Testis (tissue), 2 donors: ENCODE measurements around the gene HYAL3.

Experiments
- POLR2A ChIP-seq: fragments of 450-650 bp; IDR thresholded peaks from one replicate; pipeline ENCODE4 v1.6.1; 2017; ENCODE audit warnings: antibody characterized with exemption, mild to moderate bottlenecking, moderate library complexity
- TF ChIP-seq, protein P1 (sequence below), 3 experiments: fragments of 450-650 bp in 2 of 3; fragments of 200-600 bp in 1 of 3; sonication (generic) in 1 of 3; IDR thresholded peaks; one replicate each; pipeline ENCODE4 v1.5.1; 2016 to 2019; ENCODE audit warnings: antibody characterized with exemption in 3 of 3, mild to moderate bottlenecking in 2 of 3, moderate library complexity in 1 of 3

GRCh38 chr3:50341996-50342650 lies 42.9 kb upstream of the HYAL3 start:
- TF ChIP-seq, protein P1, sequence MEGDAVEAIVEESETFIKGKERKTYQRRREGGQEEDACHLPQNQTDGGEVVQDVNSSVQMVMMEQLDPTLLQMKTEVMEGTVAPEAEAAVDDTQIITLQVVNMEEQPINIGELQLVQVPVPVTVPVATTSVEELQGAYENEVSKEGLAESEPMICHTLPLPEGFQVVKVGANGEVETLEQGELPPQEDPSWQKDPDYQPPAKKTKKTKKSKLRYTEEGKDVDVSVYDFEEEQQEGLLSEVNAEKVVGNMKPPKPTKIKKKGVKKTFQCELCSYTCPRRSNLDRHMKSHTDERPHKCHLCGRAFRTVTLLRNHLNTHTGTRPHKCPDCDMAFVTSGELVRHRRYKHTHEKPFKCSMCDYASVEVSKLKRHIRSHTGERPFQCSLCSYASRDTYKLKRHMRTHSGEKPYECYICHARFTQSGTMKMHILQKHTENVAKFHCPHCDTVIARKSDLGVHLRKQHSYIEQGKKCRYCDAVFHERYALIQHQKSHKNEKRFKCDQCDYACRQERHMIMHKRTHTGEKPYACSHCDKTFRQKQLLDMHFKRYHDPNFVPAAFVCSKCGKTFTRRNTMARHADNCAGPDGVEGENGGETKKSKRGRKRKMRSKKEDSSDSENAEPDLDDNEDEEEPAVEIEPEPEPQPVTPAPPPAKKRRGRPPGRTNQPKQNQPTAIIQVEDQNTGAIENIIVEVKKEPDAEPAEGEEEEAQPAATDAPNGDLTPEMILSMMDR (IDR thresholded peaks at IDR 0.05): no peak
- no peak for TF ChIP-seq POLR2A
